ENCODE results near the gene BMP2. TPM values are rescaled to one million over a fixed set of nuclear protein-coding genes. Genes with fewer than 3 reads are reported as not detected.

Gene BMP2
- total RNA-seq, 1 donor from 2014 or later: 22.7 TPM

- DNase-seq: no peak
- H3K27me3 ChIP-seq: no peaks in the 10 kb centered on the region
- H3K36me3 ChIP-seq: no peaks in the 10 kb centered on the region
- TF ChIP-seq, protein P1, sequence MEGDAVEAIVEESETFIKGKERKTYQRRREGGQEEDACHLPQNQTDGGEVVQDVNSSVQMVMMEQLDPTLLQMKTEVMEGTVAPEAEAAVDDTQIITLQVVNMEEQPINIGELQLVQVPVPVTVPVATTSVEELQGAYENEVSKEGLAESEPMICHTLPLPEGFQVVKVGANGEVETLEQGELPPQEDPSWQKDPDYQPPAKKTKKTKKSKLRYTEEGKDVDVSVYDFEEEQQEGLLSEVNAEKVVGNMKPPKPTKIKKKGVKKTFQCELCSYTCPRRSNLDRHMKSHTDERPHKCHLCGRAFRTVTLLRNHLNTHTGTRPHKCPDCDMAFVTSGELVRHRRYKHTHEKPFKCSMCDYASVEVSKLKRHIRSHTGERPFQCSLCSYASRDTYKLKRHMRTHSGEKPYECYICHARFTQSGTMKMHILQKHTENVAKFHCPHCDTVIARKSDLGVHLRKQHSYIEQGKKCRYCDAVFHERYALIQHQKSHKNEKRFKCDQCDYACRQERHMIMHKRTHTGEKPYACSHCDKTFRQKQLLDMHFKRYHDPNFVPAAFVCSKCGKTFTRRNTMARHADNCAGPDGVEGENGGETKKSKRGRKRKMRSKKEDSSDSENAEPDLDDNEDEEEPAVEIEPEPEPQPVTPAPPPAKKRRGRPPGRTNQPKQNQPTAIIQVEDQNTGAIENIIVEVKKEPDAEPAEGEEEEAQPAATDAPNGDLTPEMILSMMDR (IDR thresholded peaks at IDR 0.05): no peak
- no peaks in the 10 kb centered on the region for H3K4me1 ChIP-seq
- H3K27ac ChIP-seq: no peak overlapping the region
- H3K9me3 ChIP-seq: no peaks in the 10 kb centered on the region
- no peak overlapping the region for H3K4me3 ChIP-seq
- intact Hi-C loops (cut with DNase I): no loop called here
- ATAC-seq: no peak
These were observed 56.9 kb downstream of the BMP2 start for GRCh38 chr20:6824401-6824800.

DNA sequence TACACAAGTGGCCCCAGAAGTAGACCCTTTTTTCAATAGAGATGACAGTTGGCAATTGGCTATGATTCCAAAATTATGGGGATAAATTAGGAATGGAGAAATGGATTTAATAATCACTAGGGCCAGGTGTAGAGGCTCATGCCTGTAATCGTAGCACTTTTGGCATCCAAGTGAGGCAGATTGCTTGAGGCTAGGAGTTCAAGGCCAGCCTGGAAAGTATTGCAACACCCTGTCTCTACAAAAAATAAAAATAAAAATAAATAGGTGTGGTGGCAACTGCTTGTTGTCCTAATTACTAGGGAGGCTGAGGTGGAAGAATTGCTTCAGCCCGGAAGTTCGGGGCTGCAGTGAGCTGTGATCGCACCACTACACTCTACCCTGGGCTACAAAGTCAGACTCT lies 60.0 kb downstream of the BMP2 start:
- ATAC-seq (no peak), DNase-seq (no peak)
- Histone ChIP-seq H3K27ac (no peak overlapping the region), H3K27me3 (no peaks in the 10 kb centered on the region), H3K9me3 (no peaks in the 10 kb centered on the region), H3K4me3 (no peak overlapping the region), H3K4me1 (no peaks in the 10 kb centered on the region), H3K36me3 (no peaks in the 10 kb centered on the region)
- TF ChIP-seq, protein P1 (IDR thresholded peaks at IDR 0.05): no peak
- intact Hi-C loops (cut with DNase I): no loop called here

GRCh38 chr20:6828794-6829423 lies 61.4 kb downstream of the BMP2 start:
- peak; percentile 97 for ATAC-seq
- Histone ChIP-seq H3K27me3 (no peaks in the 10 kb centered on the region), H3K9me3 (no peaks in the 10 kb centered on the region), H3K4me3 (no peak overlapping the region), H3K4me1 (no peaks in the 10 kb centered on the region), H3K27ac (no peak overlapping the region), H3K36me3 (no peaks in the 10 kb centered on the region)
- intact Hi-C loops (cut with DNase I): no loop called here
- no peak for DNase-seq
- TF ChIP-seq, protein P1 (IDR thresholded peaks at IDR 0.05): peak; percentile 68

DNA sequence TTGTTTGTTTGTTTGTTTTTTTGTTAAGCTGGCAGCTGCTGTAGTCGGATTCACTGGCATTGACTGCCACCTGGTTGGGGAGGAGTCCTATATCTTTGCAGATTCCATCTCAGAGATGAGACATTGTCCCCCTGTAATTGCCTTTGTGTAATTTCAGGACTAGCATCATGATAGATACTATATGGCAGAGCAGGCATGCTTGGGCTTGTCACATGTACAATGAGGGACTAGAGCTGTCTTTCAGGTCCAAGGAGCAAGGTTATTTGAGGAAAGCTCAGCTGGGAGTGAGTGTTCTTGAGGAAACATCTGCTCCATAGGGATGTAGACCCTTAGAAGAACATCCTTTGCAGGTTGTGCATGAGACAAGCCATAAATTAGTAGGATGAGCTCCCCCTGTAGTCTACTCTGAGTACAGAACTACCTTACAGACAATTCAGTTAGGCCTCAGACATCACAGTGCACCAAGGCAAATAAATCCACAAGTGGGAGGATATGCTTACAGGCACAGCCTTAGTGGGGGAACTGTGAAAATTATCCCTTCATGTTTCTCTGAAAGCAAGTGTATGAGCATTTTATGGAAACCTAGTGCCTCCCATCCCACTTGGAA lies 62.1 kb downstream of the BMP2 start:
- no peak overlapping the region for H3K4me3 ChIP-seq
- H3K4me1 ChIP-seq: no peaks in the 10 kb centered on the region
- intact Hi-C loops (cut with DNase I): no loop called here
- H3K27ac ChIP-seq: no peak overlapping the region
- no peak for DNase-seq
- no peaks in the 10 kb centered on the region for H3K27me3 ChIP-seq
- TF ChIP-seq, protein P1 (IDR thresholded peaks at IDR 0.05): no peak
- ATAC-seq: no peak
- H3K9me3 ChIP-seq: no peaks in the 10 kb centered on the region
- no peaks in the 10 kb centered on the region for H3K36me3 ChIP-seq
